ENCODE results near the gene WDR5. TPM values are rescaled to one million over a fixed set of nuclear protein-coding genes. Genes with fewer than 3 reads are reported as not detected.

Gene WDR5
- total RNA-seq, 1 donor from 2014 or later, result 29.3 TPM

- no peak for DNase-seq (ENCODE audit: extremely low spot score, unreplicated experiment)
- Mint-ChIP-seq H3K4me1 (ENCODE audit: unreplicated experiment) (peaks cover 52% of the 10 kb centered on the region), H3K9me3 (ENCODE audit: unreplicated experiment) (no peaks in the 10 kb centered on the region), H3K36me3 (ENCODE audit: unreplicated experiment) (no peaks in the 10 kb centered on the region), H3K27me3 (ENCODE audit: unreplicated experiment) (no peaks in the 10 kb centered on the region), H3K27ac (ENCODE audit: unreplicated experiment) (peak overlapping the region; percentile 62), H3K4me3 (ENCODE audit: unreplicated experiment) (no peak overlapping the region)
- no peak for TF ChIP-seq CTCF (IDR thresholded peaks at IDR 0.05)
These were observed 44.3 kb downstream of the WDR5 start for GRCh38 chr9:134179918-134180785.

DNA sequence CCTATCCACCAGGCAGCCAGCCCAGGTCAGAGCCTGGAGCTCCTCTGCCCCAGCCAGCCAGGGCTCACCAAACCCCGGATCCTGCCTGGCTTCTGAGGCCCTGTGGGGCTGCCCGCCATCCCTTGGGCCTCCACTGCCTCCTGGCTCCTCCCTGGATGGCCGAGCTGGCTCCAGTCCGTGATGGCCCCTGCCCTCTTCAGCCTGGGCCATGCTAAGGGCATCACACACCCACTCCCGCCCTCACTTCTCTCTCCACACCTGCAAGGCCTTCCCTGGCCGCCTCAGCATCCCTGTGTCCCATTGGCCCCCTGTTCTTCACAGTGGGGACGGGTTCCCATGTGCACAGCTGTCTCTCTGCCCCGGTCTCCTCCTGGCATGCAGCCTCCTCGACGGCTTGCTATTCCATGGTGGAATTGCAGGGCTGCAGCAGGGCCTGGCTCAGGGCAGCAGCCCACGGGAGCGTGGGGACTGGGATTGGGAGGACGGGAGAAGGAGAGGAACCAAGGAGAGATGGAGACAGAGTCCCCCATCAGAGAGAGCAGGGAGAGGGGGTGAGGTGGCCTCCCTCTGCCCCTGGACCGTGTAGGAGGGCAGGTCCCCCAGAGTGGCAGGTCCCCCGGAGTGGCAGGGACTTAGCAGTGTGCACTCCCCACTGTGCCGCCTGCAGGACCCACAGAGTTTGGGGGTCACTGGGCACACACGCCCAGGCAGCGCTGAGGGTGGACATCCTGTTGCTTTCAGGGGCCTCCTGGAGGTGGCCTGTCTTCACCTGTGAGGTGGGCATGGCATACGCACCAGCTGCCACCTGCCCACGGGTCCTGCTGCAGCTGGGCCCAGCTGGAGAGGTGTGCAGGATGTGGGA lies 45.1 kb downstream of the WDR5 start:
- no peak for DNase-seq (ENCODE audit: extremely low spot score, unreplicated experiment)
- Mint-ChIP-seq H3K27ac (ENCODE audit: unreplicated experiment) (peak overlapping the region; percentile 62), H3K27me3 (ENCODE audit: unreplicated experiment) (no peaks in the 10 kb centered on the region), H3K4me1 (ENCODE audit: unreplicated experiment) (peaks cover 50% of the 10 kb centered on the region), H3K9me3 (ENCODE audit: unreplicated experiment) (no peaks in the 10 kb centered on the region), H3K36me3 (ENCODE audit: unreplicated experiment) (no peaks in the 10 kb centered on the region), H3K4me3 (ENCODE audit: unreplicated experiment) (no peak overlapping the region)
- TF ChIP-seq CTCF (IDR thresholded peaks at IDR 0.05), result no peak

GRCh38 chr9:134181648-134182034 lies 45.8 kb downstream of the WDR5 start:
- no peak for DNase-seq (ENCODE audit: extremely low spot score, unreplicated experiment)

DNA sequence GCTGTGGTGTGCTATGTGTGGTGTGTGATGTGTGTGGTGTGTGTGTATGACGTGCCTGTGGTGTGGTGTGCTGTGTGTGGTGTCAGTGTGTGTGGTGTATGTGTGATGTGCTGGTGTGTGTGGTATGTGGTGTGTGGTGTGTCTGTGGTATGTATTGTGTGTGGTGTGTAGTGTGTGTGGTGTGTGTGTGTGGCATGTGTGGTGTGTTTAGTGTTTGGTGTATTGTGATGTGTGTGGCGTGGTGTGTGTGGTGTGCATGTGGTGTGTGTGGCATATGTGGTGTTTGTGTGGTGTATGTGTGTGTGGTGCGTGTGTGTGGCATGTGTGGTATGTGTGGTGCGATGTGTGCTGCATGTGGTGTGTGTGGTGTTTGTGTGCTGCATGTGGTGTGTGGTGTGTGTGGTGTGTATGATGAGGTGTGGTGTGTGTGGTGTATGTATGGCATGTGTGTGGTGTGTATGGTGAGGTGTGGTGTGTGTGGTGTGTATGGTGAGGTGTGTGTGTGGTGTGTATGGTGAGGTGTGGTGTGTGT lies 46.7 kb downstream of the WDR5 start:
- Mint-ChIP-seq H3K36me3 (ENCODE audit: unreplicated experiment) (no peaks in the 10 kb centered on the region), H3K27ac (ENCODE audit: unreplicated experiment) (peak overlapping the region; percentile 12), H3K4me3 (ENCODE audit: unreplicated experiment) (no peak overlapping the region), H3K27me3 (ENCODE audit: unreplicated experiment) (no peaks in the 10 kb centered on the region), H3K9me3 (ENCODE audit: unreplicated experiment) (no peaks in the 10 kb centered on the region), H3K4me1 (ENCODE audit: unreplicated experiment) (peaks cover 40% of the 10 kb centered on the region)
- no peak for DNase-seq (ENCODE audit: extremely low spot score, unreplicated experiment)
- TF ChIP-seq CTCF (IDR thresholded peaks at IDR 0.05), result no peak

More at GRCh38 chr9:134181648-134182034, 45.8 kb downstream of the WDR5 start:
- H3K27me3 Mint-ChIP-seq (ENCODE audit: unreplicated experiment), result no peaks in the 10 kb centered on the region
- H3K4me1 Mint-ChIP-seq (ENCODE audit: unreplicated experiment), result peaks cover 44% of the 10 kb centered on the region
- TF ChIP-seq CTCF (IDR thresholded peaks at IDR 0.05), result no peak
- no peak overlapping the region for H3K4me3 Mint-ChIP-seq (ENCODE audit: unreplicated experiment)
- peak overlapping the region; percentile 10 for H3K27ac Mint-ChIP-seq (ENCODE audit: unreplicated experiment)
- no peaks in the 10 kb centered on the region for H3K36me3 Mint-ChIP-seq (ENCODE audit: unreplicated experiment)
- H3K9me3 Mint-ChIP-seq (ENCODE audit: unreplicated experiment), result no peaks in the 10 kb centered on the region

Data from osteocyte (in vitro differentiated cells).